ENCODE results near the gene TTC28.
A peak's percentile ranks its signal among the peaks of the same experiment; 100 is the strongest.

Gene TTC28

GRCh38 chr22:28442264-28442710, 237.4 kb downstream of the TTC28 start (continued):
- TF ChIP-seq ZNF394 (tag by site-specific recombination; IDR thresholded peaks at IDR 0.05; ENCODE audit: borderline replicate concordance) (no peak), HOXA7 (CRISPR knock-in tag; IDR thresholded peaks at IDR 0.05; ENCODE audit: borderline replicate concordance) (no peak), ZSCAN4 (tag by site-specific recombination; IDR thresholded peaks at IDR 0.05) (no peak), ZNF174 (tag by site-specific recombination; IDR thresholded peaks at IDR 0.05) (no peak), ELK4 (IDR thresholded peaks at IDR 0.05; ENCODE audit: borderline replicate concordance, low read depth, low read length) (no peak), ZSCAN30 (tag by site-specific recombination; IDR thresholded peaks at IDR 0.05) (peak; percentile 45), ZNF544 (tag by site-specific recombination; IDR thresholded peaks at IDR 0.05) (no peak), ZNF302 (tag by site-specific recombination; IDR thresholded peaks at IDR 0.05; ENCODE audit: low read depth) (no peak), ZNF2 (tag by site-specific recombination; IDR thresholded peaks at IDR 0.05) (no peak), ZNF175 (tag by site-specific recombination; IDR thresholded peaks at IDR 0.05) (no peak), ZNF580 (tag by site-specific recombination; IDR thresholded peaks at IDR 0.05) (no peak), EGR2 (tag by site-specific recombination; IDR thresholded peaks at IDR 0.05; ENCODE audit: low read depth) (no peak), ZNF610 (tag by site-specific recombination; IDR thresholded peaks at IDR 0.05; ENCODE audit: borderline replicate concordance) (no peak), ZNF664 (tag by site-specific recombination; IDR thresholded peaks at IDR 0.05) (no peak), ZNF791 (tag by site-specific recombination; IDR thresholded peaks at IDR 0.05) (no peak), YY2 (tag by site-specific recombination; IDR thresholded peaks at IDR 0.05) (no peak), ZSCAN16 (tag by site-specific recombination; IDR thresholded peaks at IDR 0.05) (no peak), ZNF23 (tag by site-specific recombination; IDR thresholded peaks at IDR 0.05; ENCODE audit: borderline replicate concordance) (no peak), SALL2 (tag by site-specific recombination; IDR thresholded peaks at IDR 0.05; ENCODE audit: borderline replicate concordance) (no peak), ZNF660 (tag by site-specific recombination; IDR thresholded peaks at IDR 0.05) (no peak), ZNF701 (tag by site-specific recombination; IDR thresholded peaks at IDR 0.05) (no peak), BCL6B (tag by site-specific recombination; IDR thresholded peaks at IDR 0.05) (no peak), ZNF843 (tag by site-specific recombination; IDR thresholded peaks at IDR 0.05) (no peak), REST (tag by site-specific recombination; IDR thresholded peaks at IDR 0.05) (no peak), GLIS1 (tag by site-specific recombination; IDR thresholded peaks at IDR 0.05) (peak; percentile 78), REPIN1 (tag by site-specific recombination; IDR thresholded peaks at IDR 0.05; ENCODE audit: low read depth) (no peak), KLF7 (tag by site-specific recombination; IDR thresholded peaks at IDR 0.05; ENCODE audit: borderline replicate concordance) (no peak), ZNF707 (tag by site-specific recombination; IDR thresholded peaks at IDR 0.05) (no peak), ZNF169 (tag by site-specific recombination; IDR thresholded peaks at IDR 0.05) (no peak), PBX3 (CRISPR knock-in tag; IDR thresholded peaks at IDR 0.05) (peak; percentile 56; the same call in 1 of the 2 replicates), ZNF600 (tag by site-specific recombination; IDR thresholded peaks at IDR 0.05) (no peak; the same call in 1 of the 2 replicates), KLF17 (tag by site-specific recombination; IDR thresholded peaks at IDR 0.05) (no peak), ZNF37A (tag by site-specific recombination; IDR thresholded peaks at IDR 0.05) (no peak)

Data from HEK293 (cell line).